Prostate gland (tissue), 2 donors: ENCODE data around the gene HYOU1. TPM values are rescaled to one million over a fixed set of nuclear protein-coding genes. Genes with fewer than 3 reads are reported as not detected.
A peak's percentile ranks its signal among the peaks of the same experiment; 100 is the strongest.

Experiments
- DNase-seq: peaks from one replicate; pipeline ENCODE4 v3.0.0-alpha.2; 2019; ENCODE audit warnings: low spot score
- H3K27ac ChIP-seq, 2 donors: fragments of 200-600 bp; sonication (generic); 2 replicates each; pipeline ENCODE4 v1.5.1; 2017 to 2019
- H3K27me3 ChIP-seq: fragments of 200-600 bp; sonication (generic); replicated peaks from 2 replicates; pipeline ENCODE4 v1.5.1; 2019; ENCODE audit not compliant: insufficient read depth
- H3K36me3 ChIP-seq, 2 donors: fragments of 200-600 bp; sonication (generic); 1 replicate in 1 of 2; 2 replicates in 1 of 2; pipeline versions ENCODE4 v1.5.1 to v1.8.1; 2017 to 2019
- H3K4me1 ChIP-seq: fragments of 200-600 bp; sonication (generic); replicated peaks from 2 replicates; pipeline ENCODE4 v1.5.1; 2019
- H3K4me3 ChIP-seq, 2 donors: fragments of 200-600 bp; sonication (generic); 2 replicates each; pipeline ENCODE4 v1.5.1; 2017 to 2019
- H3K9me3 ChIP-seq: fragments of 200-600 bp; sonication (generic); 2 replicates; pipeline ENCODE4 v1.5.1; 2017
- POLR2A ChIP-seq: fragments of 450-650 bp; IDR thresholded peaks from one replicate; pipeline ENCODE4 v1.6.1; 2016; ENCODE audit warnings: antibody characterized with exemption, mild to moderate bottlenecking
- POLR2AphosphoS5 ChIP-seq: sonication (generic); formaldehyde crosslinking; IDR thresholded peaks from one replicate; pipeline ENCODE4 v1.6.1; 2017; ENCODE audit warnings: antibody characterized with exemption
- WGBS: methylation state at CpG from one replicate; pipeline ENCODE4 v1.1.5; 2018; 5-methylcytosine and 5-hydroxymethylcytosine counted together
- intact Hi-C: fragments of 100-400 bp; cut with DNase I; formaldehyde crosslinking; loops from one replicate; pipeline ENCODE4 v1.14.2; 2022
- total RNA-seq, 2 donors: library from RNA; depleted of rRNA; stranded (reverse); fragments of >200 nt; gene quantifications; one replicate each; pipeline ENCODE4 v1.1.0, GENCODE V29; 2016
- TF ChIP-seq, protein P1 (sequence below), 4 experiments: fragments of 200-600 bp in 2 of 4; fragments of 450-650 bp in 2 of 4; sonication (generic) in 2 of 4; IDR thresholded peaks; 1 replicate in 3 of 4; 2 replicates in 1 of 4; pipeline ENCODE4 v1.5.1; 2016 to 2019; ENCODE audit warnings: antibody characterized with exemption in 4 of 4, mild to moderate bottlenecking in 2 of 4, moderate library complexity in 2 of 4

HYOU1 gene
- total RNA-seq, 2 donors from 2014 or later = 115 to 149 TPM

DNA sequence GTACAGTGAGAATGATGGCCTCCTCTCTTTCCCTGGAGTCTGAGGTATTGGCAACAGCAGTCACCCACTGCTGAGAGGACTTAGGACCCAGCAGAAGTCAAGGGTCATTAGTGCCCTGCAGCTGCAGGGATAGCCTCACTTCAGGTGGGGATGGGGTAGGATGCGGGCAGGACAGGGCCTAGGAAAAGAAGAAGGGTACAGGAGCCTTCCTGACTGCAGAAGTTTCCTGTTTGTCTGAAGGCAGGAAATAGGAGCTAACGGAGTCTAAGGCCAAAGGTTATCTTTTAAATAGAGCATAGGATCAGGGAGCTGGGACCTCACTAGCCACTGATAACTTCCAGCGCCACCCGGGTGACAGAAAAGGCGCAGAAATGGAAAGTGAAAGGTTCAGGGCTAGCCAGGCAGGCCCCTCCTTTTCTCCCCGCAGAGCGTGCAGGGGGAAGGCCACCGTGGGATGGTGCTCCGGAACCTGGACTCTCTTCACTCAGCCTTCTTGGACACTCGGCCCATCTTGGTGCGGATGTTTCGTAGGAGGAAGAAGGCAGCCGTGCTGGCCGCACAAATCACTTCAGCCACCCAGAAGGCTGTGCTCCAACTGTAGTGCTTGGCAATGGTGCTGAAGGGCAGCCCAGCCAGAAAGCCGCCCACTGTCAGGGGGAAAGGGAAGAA is 32.4 kb downstream of the HYOU1 start:
- no peak for DNase-seq
- TF ChIP-seq, protein P1, sequence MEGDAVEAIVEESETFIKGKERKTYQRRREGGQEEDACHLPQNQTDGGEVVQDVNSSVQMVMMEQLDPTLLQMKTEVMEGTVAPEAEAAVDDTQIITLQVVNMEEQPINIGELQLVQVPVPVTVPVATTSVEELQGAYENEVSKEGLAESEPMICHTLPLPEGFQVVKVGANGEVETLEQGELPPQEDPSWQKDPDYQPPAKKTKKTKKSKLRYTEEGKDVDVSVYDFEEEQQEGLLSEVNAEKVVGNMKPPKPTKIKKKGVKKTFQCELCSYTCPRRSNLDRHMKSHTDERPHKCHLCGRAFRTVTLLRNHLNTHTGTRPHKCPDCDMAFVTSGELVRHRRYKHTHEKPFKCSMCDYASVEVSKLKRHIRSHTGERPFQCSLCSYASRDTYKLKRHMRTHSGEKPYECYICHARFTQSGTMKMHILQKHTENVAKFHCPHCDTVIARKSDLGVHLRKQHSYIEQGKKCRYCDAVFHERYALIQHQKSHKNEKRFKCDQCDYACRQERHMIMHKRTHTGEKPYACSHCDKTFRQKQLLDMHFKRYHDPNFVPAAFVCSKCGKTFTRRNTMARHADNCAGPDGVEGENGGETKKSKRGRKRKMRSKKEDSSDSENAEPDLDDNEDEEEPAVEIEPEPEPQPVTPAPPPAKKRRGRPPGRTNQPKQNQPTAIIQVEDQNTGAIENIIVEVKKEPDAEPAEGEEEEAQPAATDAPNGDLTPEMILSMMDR (IDR thresholded peaks at IDR 0.05) = no peak
- TF ChIP-seq POLR2A (no peak), POLR2AphosphoS5 (no peak)
- intact Hi-C loops = no loop called here
- Histone ChIP-seq H3K36me3 (peaks cover 0 to 7% of the 10 kb centered on the region in 2 donors), H3K27ac (no peak overlapping the region), H3K9me3 (no peaks in the 10 kb centered on the region), H3K4me3 (no peak overlapping the region), H3K4me1 (peaks cover 23% of the 10 kb centered on the region), H3K27me3 (no peaks in the 10 kb centered on the region)
- WGBS = 79% methylated on average over 15 of the region's 15 CpGs

DNA sequence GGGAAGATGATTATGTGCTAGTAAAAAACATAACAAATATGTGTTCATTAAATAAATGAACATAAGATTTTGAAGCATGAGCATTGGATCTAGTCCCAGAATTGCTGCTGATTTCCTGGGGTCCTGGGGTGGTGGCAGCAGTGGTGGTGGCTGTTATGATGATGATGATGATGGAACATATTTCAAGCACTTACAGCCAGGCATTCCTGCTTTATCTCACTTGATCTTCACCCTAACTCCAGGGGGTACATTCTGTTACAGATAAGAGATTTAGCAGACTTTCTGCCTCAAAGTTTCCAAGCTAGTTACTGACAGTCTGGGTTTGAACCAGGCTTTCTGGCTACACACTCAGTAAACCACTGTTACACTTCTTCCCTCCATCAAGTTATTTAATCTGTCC is 33.3 kb downstream of the HYOU1 start:
- Histone ChIP-seq H3K4me1 (peaks cover 17% of the 10 kb centered on the region), H3K4me3 (no peak overlapping the region), H3K36me3 (peaks cover 0 to 7% of the 10 kb centered on the region in 2 donors), H3K9me3 (no peaks in the 10 kb centered on the region), H3K27ac (no peak overlapping the region), H3K27me3 (no peaks in the 10 kb centered on the region)
- DNase-seq = no peak
- intact Hi-C loops = no loop called here
- TF ChIP-seq, protein P1 (IDR thresholded peaks at IDR 0.05) = no peak
- TF ChIP-seq POLR2AphosphoS5 (no peak), POLR2A (no peak)

DNA sequence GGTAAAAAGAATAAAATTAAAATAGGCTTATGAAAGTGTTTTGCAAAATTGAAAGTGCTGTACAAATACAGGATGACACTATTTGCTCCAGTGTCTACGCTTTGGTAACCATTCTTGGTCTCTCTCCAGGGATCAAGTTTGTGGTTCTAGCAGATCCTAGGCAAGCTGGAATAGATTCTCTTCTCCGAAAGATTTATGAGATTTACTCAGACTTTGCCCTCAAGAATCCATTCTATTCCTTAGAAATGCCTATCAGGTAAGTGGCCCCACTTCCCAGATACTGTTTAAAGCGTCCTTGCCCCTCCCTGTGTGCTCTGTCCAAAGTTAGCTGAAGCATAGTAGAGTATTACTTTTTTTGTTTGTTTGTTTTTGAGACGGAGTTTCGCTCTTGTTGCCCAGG is 35.4 kb downstream of the HYOU1 start:
- 76% methylated on average over 5 of the region's 5 CpGs for WGBS
- DNase-seq = no peak
- H3K4me1 ChIP-seq = peaks cover 9% of the 10 kb centered on the region
- H3K4me3 ChIP-seq = no peak overlapping the region
- no peaks in the 10 kb centered on the region for H3K9me3 ChIP-seq
- TF ChIP-seq POLR2A (no peak), POLR2AphosphoS5 (no peak)
- TF ChIP-seq, protein P1 (IDR thresholded peaks at IDR 0.05) = no peak
- no peak overlapping the region for H3K27ac ChIP-seq
- H3K36me3 ChIP-seq = peaks cover 0 to 7% of the 10 kb centered on the region in 2 donors
- no peaks in the 10 kb centered on the region for H3K27me3 ChIP-seq
- intact Hi-C loops = no loop called here

DNA sequence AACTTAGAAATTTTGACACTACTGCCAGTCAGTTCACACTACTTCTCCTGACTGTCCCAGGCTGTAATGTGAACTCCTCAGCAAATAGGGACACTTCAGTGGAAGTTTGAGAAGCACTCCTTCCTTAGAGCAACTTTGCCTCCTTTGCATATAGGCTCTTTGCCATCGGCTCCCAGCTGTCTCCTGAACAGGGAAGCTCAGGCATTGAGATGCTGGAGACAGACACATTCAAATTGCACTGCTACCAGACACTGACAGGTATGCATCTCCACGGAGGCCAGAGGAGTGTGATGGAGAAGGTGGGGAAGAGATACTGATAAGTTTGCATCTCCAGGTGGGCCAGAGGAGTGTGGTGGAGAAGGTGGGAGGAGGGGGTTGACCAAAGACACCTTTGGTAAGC is 37.0 kb downstream of the HYOU1 start:
- 44% methylated on average over 2 of the region's 2 CpGs for WGBS
- Histone ChIP-seq H3K9me3 (no peaks in the 10 kb centered on the region), H3K27me3 (no peaks in the 10 kb centered on the region), H3K4me1 (peaks cover 9% of the 10 kb centered on the region), H3K36me3 (peaks cover 0 to 7% of the 10 kb centered on the region in 2 donors), H3K4me3 (peak overlapping the region; percentile 83 to 89), H3K27ac (peak overlapping the region in 1 of 2 donors; percentile 93)
- TF ChIP-seq POLR2A (no peak), POLR2AphosphoS5 (no peak)
- TF ChIP-seq, protein P1 (IDR thresholded peaks at IDR 0.05) = no peak
- intact Hi-C loops = no loop called here
- no peak for DNase-seq
